HG02884 (cell line): ENCODE data around the gene RFWD3.

ENCODE experiments used
- ATAC-seq: cut with Tn5 transposase; IDR thresholded peaks from one replicate; pipeline ENCODE4 v1.9.1; 2021; ENCODE audit warnings: mild to moderate bottlenecking, moderate library complexity; ENCODE audit not compliant: unreplicated experiment

Gene RFWD3

DNA sequence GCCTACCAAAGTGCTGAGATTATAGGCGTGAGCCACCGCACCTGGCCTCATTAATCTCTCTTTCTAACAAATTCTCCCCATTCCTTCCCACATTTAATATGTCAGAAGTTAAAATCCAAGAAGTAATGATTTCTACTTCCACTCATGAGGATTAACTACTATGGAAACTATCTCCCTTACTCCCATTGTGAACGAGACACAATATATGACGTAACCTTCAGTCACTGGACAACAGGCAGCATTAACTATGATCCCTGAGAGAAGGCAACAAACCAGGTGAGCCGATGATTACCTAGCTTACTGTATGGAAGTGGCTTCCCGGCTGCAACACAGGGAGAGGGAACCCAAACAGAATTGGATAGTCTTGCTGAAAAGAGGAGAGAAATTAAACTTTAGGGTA lies 79.7 kb downstream of the RFWD3 start:
- ATAC-seq = no peak

DNA sequence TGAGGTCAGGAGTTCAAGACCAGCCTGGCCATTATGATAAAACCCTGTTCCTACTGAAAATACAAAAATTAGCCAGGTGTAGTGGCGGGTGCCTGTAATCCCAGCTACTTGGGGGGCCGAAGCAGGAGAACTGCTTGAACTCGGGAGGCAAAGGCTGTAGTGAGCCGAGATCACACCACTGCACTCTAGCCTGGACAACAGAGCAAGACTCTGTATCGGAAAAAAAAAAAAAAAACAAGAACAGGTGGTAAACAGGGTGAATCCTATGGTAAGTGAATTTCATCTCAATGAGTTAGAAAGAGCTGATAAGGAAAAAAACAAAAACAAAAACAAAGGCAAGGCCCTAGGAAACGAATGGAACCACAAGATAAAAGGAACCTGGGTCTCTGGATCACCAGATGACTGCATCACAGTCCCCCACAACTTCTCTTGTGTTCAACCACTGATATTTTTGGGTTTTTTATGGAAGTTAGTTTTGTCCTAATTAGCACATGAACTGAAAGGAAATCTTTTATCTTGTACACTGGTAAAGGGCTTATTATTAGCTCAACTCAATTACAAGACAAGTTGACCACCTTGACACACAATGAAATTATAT lies 80.7 kb downstream of the RFWD3 start:
- no peak for ATAC-seq

DNA sequence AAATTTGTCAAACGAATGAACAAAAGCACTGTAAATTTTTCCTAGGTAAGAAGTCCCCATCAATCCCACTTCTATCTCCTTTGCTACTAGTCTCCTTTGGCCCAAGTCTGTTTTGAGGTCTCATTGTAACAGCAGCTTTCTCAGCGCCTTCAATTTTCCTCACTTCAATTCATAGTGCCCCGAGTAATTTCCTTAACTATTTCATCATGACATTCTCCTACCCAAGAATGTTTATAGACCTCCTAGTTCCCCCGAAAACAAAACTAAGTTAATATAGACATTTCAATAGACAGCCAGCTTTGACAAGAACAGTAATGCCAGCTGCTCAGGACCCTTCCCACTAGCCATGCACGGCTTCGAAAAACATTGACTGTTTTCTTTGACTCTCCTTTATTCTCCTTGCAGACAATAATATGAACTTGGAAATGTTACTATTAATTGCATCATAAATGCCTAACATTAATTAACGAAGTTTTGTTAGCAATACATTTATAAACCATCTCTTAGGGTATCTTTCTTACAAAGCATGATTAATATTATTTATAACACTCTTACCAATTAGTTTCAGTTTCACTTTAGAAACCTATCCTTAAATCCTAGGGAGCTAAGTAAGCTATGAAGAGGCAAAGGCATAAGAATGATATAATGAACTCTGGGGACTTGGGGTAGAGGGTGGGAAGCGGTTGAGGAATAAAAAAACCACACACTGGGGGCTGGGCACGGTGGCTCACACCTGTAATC lies 82.6 kb downstream of the RFWD3 start:
- ATAC-seq = no peak

GRCh38 chr16:74582970-74583369 lies 83.7 kb downstream of the RFWD3 start:
- ATAC-seq = no peak

GRCh38 chr16:74580833-74581232 lies 85.8 kb downstream of the RFWD3 start:
- ATAC-seq = no peak

- no peak for ATAC-seq
These were observed 87.8 kb downstream of the RFWD3 start for GRCh38 chr16:74578838-74579237.

DNA sequence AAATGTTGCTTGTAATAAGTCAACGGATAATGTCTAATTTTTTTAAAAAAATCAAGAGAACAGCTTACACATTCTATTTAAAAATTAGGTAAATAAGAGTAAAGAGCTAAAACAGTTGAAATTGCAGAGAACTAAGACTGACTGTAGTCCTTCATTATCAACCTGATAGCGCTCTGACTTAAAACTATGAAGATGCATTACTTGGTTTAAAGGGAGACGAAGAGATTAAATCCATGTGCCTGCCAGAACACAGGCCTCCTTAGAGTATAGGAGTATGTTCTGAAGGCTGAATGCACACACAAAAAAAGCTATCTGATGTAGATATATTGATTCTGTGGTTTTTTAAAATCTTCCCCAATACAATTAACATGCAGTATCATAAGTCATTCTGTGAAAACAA lies 88.2 kb downstream of the RFWD3 start:
- ATAC-seq = no peak

GRCh38 chr16:74577882-74578366 lies 88.8 kb downstream of the RFWD3 start:
- ATAC-seq = peak; percentile 47

DNA sequence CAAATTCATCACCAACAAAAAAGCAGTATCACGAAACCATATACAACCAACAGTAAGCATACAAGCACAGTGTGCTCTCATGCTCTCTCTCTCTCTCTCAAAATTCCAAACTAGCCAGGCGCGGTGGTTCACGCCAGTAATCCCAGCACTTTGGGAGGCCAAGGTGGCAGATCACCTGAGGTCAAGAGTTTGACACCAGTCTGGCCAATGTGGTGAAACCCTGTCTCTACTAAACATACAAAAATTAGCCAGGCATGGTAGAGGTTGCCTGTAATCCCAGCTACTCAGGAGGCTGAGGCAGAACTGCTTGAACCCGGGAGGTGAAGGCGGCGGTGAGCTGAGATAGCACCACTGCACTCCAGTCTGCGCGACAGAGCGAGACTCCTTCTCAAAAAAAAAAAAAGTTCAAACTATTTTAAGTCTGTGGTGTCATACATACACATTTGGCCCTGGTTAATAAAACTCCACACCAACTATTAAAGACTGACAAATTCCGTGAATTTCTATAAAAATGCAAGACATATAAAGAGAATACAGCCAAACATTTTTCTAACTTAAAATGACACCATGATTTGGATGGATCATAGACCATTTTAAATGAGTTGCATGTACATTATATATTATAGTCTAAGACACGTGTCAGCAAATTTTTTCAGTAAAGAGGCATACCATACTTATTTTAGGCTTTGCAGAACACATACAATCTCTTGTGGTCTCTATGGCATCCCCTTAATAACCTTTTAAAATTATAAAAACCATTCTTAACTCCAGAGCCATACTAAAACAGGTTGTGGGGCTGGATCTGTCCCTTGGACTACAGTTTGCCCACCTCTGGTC lies 90.7 kb downstream of the RFWD3 start:
- no peak for ATAC-seq

DNA sequence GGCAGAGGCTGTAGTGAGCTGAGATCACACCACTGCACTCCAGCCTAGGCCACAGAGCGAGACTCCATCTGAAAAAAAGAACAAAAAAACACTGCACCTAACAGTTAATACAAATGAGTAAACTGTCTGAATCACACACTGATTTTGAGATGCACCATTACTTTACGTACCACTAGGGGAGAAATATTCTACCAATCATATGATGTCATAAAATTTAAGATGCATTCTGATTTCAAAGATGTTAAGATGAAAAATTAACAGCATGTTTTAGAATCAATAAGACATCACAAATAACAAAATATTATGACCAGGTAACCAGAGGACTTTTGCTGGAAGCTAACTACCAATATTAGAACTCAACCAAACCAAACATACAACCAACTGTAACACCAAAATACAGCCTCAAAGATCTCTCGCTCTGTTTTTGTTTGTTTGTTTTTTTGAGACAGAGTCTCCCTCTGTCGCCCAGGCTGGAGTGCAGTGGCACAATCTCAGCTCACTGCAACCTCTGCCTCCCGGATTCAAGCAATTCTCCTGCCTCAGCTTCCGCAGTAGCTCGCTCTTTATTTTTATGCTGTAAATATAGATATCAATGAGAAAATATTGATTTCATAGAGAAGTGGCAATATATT lies 91.4 kb downstream of the RFWD3 start:
- no peak for ATAC-seq

- no peak for ATAC-seq
These were observed 92.5 kb downstream of the RFWD3 start for GRCh38 chr16:74574146-74574545.

- no peak for ATAC-seq
These were observed 93.1 kb downstream of the RFWD3 start for GRCh38 chr16:74573622-74574021.
